ENCODE results near the gene CHL1.
A peak's percentile ranks its signal among the peaks of the same experiment; 100 is the strongest.

CHL1 gene

GRCh38 chr3:210669-211068, 14.1 kb downstream of the CHL1 start:
- no peak for DNase-seq (ENCODE audit: low read depth, low spot score)
- no peak overlapping the region for H3K27ac ChIP-seq

GRCh38 chr3:212432-212831, 15.9 kb downstream of the CHL1 start:
- no peak overlapping the region for H3K27ac ChIP-seq
- no peak for DNase-seq (ENCODE audit: low read depth, low spot score)

- H3K27ac ChIP-seq, result no peak overlapping the region
- no peak for DNase-seq (ENCODE audit: low read depth, low spot score)
These were observed 20.7 kb downstream of the CHL1 start for GRCh38 chr3:217099-217813.

- no peak overlapping the region for H3K27ac ChIP-seq
- no peak for DNase-seq (ENCODE audit: low read depth, low spot score)
These were observed 21.4 kb downstream of the CHL1 start for GRCh38 chr3:217948-218347.

- no peak for DNase-seq (ENCODE audit: low read depth, low spot score)
These were observed 32.0 kb downstream of the CHL1 start for GRCh38 chr3:228442-229182.

GRCh38 chr3:229183-229661, 32.7 kb downstream of the CHL1 start:
- no peak for DNase-seq (ENCODE audit: low read depth, low spot score)
- no peak overlapping the region for H3K27ac ChIP-seq

More at GRCh38 chr3:228442-229182, 32.0 kb downstream of the CHL1 start:
- no peak overlapping the region for H3K27ac ChIP-seq

GRCh38 chr3:236881-237280, 40.3 kb downstream of the CHL1 start:
- no peak for DNase-seq (ENCODE audit: low read depth, low spot score)
- H3K27ac ChIP-seq, result no peak overlapping the region

- no peak overlapping the region for H3K27ac ChIP-seq
These were observed 46.2 kb downstream of the CHL1 start for GRCh38 chr3:242602-243355.

GRCh38 chr3:243356-243725, 46.8 kb downstream of the CHL1 start:
- no peak for DNase-seq (ENCODE audit: low read depth, low spot score)
- H3K27ac ChIP-seq, result no peak overlapping the region

More at GRCh38 chr3:242602-243355, 46.2 kb downstream of the CHL1 start:
- DNase-seq (ENCODE audit: low read depth, low spot score), result no peak

GRCh38 chr3:244041-244440, 47.5 kb downstream of the CHL1 start:
- H3K27ac ChIP-seq, result no peak overlapping the region
- DNase-seq (ENCODE audit: low read depth, low spot score), result no peak

- H3K27ac ChIP-seq, result no peak overlapping the region
- no peak for DNase-seq (ENCODE audit: low read depth, low spot score)
These were observed 51.4 kb downstream of the CHL1 start for GRCh38 chr3:247916-248315.

- no peak for DNase-seq (ENCODE audit: low read depth, low spot score)
- H3K27ac ChIP-seq, result no peak overlapping the region
These were observed 52.4 kb downstream of the CHL1 start for GRCh38 chr3:248864-249520.

GRCh38 chr3:249587-250262, 53.2 kb downstream of the CHL1 start:
- no peak for DNase-seq (ENCODE audit: low read depth, low spot score)
- no peak overlapping the region for H3K27ac ChIP-seq

GRCh38 chr3:256501-256900, 59.9 kb downstream of the CHL1 start:
- DNase-seq (ENCODE audit: low read depth, low spot score), result no peak

GRCh38 chr3:257826-258225, 61.3 kb downstream of the CHL1 start:
- DNase-seq (ENCODE audit: low read depth, low spot score), result no peak
- H3K27ac ChIP-seq, result no peak overlapping the region

More at GRCh38 chr3:256501-256900, 59.9 kb downstream of the CHL1 start:
- H3K27ac ChIP-seq, result no peak overlapping the region

- no peak overlapping the region for H3K27ac ChIP-seq
- no peak for DNase-seq (ENCODE audit: low read depth, low spot score)
These were observed 64.3 kb downstream of the CHL1 start for GRCh38 chr3:260898-261297.

- no peak for DNase-seq (ENCODE audit: low read depth, low spot score)
- no peak overlapping the region for H3K27ac ChIP-seq
These were observed 66.8 kb downstream of the CHL1 start for GRCh38 chr3:263393-263792.

- peak; percentile 89 for DNase-seq (ENCODE audit: low read depth, low spot score)
- peak overlapping the region; percentile 47 for H3K27ac ChIP-seq
These were observed 68.0 kb downstream of the CHL1 start for GRCh38 chr3:264394-265156.

GRCh38 chr3:267101-267500, 70.5 kb downstream of the CHL1 start:
- H3K27ac ChIP-seq, result no peak overlapping the region
- no peak for DNase-seq (ENCODE audit: low read depth, low spot score)
